RWPE2 (cell line): ENCODE results near the gene PRKG1.

Experiments used
- ATAC-seq: fragments of 200-7000 bp; cut with Tn5 transposase; 3 replicates; pipeline ENCODE4 v1.9.1; 2021; ENCODE audit warnings: low read depth
- DNase-seq: peaks from one replicate; pipeline ENCODE4 v3.0.0-alpha.2; 2020; ENCODE audit warnings: low spot score
- H3K27ac ChIP-seq: fragments of 450-650 bp; 2 replicates; pipeline ENCODE4 v1.5.1; 2017; ENCODE audit warnings: mild to moderate bottlenecking; ENCODE audit not compliant: poor library complexity, severe bottlenecking
- H3K27me3 ChIP-seq: fragments of 250-450 bp; sonication (Bioruptor Pico); 2 replicates; pipeline ENCODE4 v1.5.1; 2021; ENCODE audit warnings: mild to moderate bottlenecking, moderate library complexity; ENCODE audit not compliant: insufficient read depth, poor library complexity, severe bottlenecking
- H3K36me3 ChIP-seq: fragments of 250-450 bp; sonication (Bioruptor Pico); 2 replicates; pipeline ENCODE4 v1.5.1; 2020; ENCODE audit warnings: low read depth, mild to moderate bottlenecking, moderate library complexity
- H3K4me1 ChIP-seq: fragments of 250-450 bp; sonication (Bioruptor Pico); 2 replicates; pipeline ENCODE4 v1.5.1; 2021; ENCODE audit warnings: mild to moderate bottlenecking, moderate library complexity; ENCODE audit not compliant: insufficient read depth, poor library complexity, severe bottlenecking
- H3K4me3 ChIP-seq: fragments of 250-450 bp; sonication (Bioruptor Pico); 2 replicates; pipeline ENCODE4 v1.5.1; 2021; ENCODE audit warnings: mild to moderate bottlenecking, moderate library complexity; ENCODE audit not compliant: severe bottlenecking
- H3K9me3 ChIP-seq: fragments of 250-450 bp; sonication (Bioruptor Pico); 2 replicates; pipeline ENCODE4 v1.5.1; 2021; ENCODE audit warnings: mild to moderate bottlenecking, moderate library complexity; ENCODE audit not compliant: severe bottlenecking
- CTCF ChIP-seq: fragments of 450-650 bp; IDR thresholded peaks from one replicate; pipeline ENCODE4 v1.5.1; 2017; ENCODE audit warnings: mild to moderate bottlenecking, moderate library complexity; ENCODE audit not compliant: poor library complexity, severe bottlenecking

Gene PRKG1

GRCh38 chr10:51783941-51784340 is 709.7 kb downstream of the PRKG1 start:
- H3K27ac ChIP-seq = no peak overlapping the region
- ATAC-seq (no peak), DNase-seq (no peak)
- no peaks in the 10 kb centered on the region for H3K27me3 ChIP-seq
- TF ChIP-seq CTCF = no peak
- no peaks in the 10 kb centered on the region for H3K4me1 ChIP-seq
- no peaks in the 10 kb centered on the region for H3K9me3 ChIP-seq
- H3K4me3 ChIP-seq = no peak overlapping the region
- no peaks in the 10 kb centered on the region for H3K36me3 ChIP-seq

- Histone ChIP-seq H3K9me3 (no peaks in the 10 kb centered on the region), H3K27me3 (no peaks in the 10 kb centered on the region), H3K4me3 (no peak overlapping the region), H3K4me1 (no peaks in the 10 kb centered on the region), H3K36me3 (no peaks in the 10 kb centered on the region), H3K27ac (no peak overlapping the region)
- no peak for ATAC-seq
- TF ChIP-seq CTCF = no peak
- DNase-seq = no peak
Measured at GRCh38 chr10:51786016-51786683, 711.9 kb downstream of the PRKG1 start.

- no peaks in the 10 kb centered on the region for H3K4me1 ChIP-seq
- no peak overlapping the region for H3K4me3 ChIP-seq
- H3K27ac ChIP-seq = no peak overlapping the region
- no peak for TF ChIP-seq CTCF
- H3K36me3 ChIP-seq = no peaks in the 10 kb centered on the region
- DNase-seq = no peak
- ATAC-seq = no peak
- no peaks in the 10 kb centered on the region for H3K9me3 ChIP-seq
- no peaks in the 10 kb centered on the region for H3K27me3 ChIP-seq
Measured at GRCh38 chr10:51786684-51787035, 712.4 kb downstream of the PRKG1 start.

GRCh38 chr10:51788273-51788672 is 714.0 kb downstream of the PRKG1 start:
- no peaks in the 10 kb centered on the region for H3K36me3 ChIP-seq
- ATAC-seq = no peak

More at GRCh38 chr10:51788273-51788672, 714.0 kb downstream of the PRKG1 start:
- peaks cover 1% of the 10 kb centered on the region for H3K9me3 ChIP-seq
- TF ChIP-seq CTCF = no peak
- no peak overlapping the region for H3K27ac ChIP-seq
- no peaks in the 10 kb centered on the region for H3K4me1 ChIP-seq
- no peak for DNase-seq
- H3K4me3 ChIP-seq = no peak overlapping the region
- no peaks in the 10 kb centered on the region for H3K27me3 ChIP-seq
